ENCODE data around the gene ANXA2R.
A peak's percentile ranks its signal among the peaks of the same experiment; 100 is the strongest.

Gene ANXA2R

DNA sequence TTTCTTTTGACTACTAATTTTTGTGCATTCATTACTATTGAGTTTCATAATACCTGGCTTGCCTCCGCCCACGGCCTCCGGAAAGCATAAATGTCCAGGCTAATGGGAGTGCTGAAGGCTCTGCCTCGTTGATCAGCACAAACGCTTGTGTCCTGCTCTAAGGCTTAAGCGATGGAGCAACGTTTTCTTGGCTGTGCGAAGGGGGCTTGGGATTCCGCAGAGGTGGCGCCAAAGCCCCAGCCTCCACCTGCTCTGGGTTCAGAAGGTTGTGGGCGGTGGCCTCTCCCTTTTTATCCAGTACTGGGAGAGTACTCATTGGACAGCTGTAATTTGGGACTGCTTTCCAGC, 19.7 kb downstream of the ANXA2R start:
- Histone ChIP-seq H3K4me1 (ENCODE audit: control insufficient read depth, low read depth, low read length) (peaks cover 26% of the 10 kb centered on the region), H3K27ac (ENCODE audit: low read length) (no peak overlapping the region), H3K4me3 (ENCODE audit: low read length) (peak overlapping the region; percentile 43), H3K9me3 (ENCODE audit: control insufficient read depth, low read depth, low read length) (no peaks in the 10 kb centered on the region), H3K27me3 (ENCODE audit: control insufficient read depth, insufficient read depth, low read length) (peaks cover 97% of the 10 kb centered on the region), H3K9ac (ENCODE audit: low read length) (no peak overlapping the region), H3K36me3 (ENCODE audit: control insufficient read depth, low read depth, low read length) (no peaks in the 10 kb centered on the region)

DNA sequence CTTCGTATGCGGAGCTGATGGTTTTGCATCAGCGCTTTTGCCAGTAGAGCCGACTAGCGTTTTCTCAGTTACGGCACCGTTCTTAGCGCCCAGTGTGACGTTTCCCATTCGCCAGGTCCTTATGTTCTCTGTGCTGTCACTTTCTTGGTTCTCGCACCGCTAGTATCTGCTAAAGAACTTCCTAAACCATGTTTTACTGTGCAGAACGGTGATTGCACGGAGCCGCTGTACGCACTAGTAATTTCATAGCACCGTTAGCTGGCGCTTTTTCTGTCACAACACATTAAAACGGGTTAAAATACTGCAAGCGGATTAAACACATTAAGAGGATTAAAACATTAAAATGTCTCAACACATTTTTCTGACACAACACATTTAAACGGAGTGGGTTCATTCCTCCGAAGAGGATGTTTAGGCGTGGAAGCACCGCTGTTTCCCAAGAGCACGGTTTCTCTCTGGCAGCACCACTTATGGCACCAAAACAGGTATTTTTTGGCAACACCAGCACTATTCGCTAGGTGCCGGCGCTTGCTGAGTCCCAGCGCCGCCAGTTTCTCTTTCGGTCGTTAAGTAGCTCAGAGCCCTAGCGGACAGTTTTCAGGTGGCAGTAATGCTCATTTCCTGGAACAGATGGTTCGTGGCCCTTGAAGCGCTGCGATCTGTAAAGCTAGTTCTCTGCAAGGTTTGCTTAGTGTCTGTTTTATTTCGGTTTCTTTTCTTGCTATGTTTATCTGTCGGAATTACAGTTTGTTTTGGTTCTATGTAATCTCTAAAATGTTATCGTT, 20.3 kb downstream of the ANXA2R start:
- Histone ChIP-seq H3K4me1 (ENCODE audit: control insufficient read depth, low read depth, low read length) (peaks cover 32% of the 10 kb centered on the region), H3K36me3 (ENCODE audit: control insufficient read depth, low read depth, low read length) (no peaks in the 10 kb centered on the region), H3K4me3 (ENCODE audit: low read length) (peak overlapping the region; percentile 43), H3K9me3 (ENCODE audit: control insufficient read depth, low read depth, low read length) (no peaks in the 10 kb centered on the region), H3K27ac (ENCODE audit: low read length) (no peak overlapping the region), H3K9ac (ENCODE audit: low read length) (no peak overlapping the region), H3K27me3 (ENCODE audit: control insufficient read depth, insufficient read depth, low read length) (peaks cover 97% of the 10 kb centered on the region)

DNA sequence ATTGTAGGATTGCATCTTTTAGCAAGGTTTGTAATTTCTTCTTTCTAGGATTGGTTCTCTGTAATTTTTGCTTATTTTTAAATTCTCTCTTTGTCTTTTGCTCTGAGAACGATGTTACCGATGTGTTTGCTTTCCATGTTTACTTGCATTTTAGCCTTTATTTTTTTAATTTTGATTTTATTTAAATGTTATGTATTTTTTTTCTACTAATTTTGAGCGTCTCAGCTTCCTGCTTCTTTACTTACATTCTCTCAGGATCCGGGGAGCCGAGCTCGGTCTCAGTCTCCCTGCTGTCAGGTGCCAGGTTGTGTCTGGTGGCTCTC, 20.9 kb downstream of the ANXA2R start:
- Histone ChIP-seq H3K9ac (ENCODE audit: low read length) (no peak overlapping the region), H3K27me3 (ENCODE audit: control insufficient read depth, insufficient read depth, low read length) (peaks cover 95% of the 10 kb centered on the region), H3K36me3 (ENCODE audit: control insufficient read depth, low read depth, low read length) (no peaks in the 10 kb centered on the region), H3K4me3 (ENCODE audit: low read length) (peak overlapping the region; percentile 43), H3K27ac (ENCODE audit: low read length) (no peak overlapping the region), H3K9me3 (ENCODE audit: control insufficient read depth, low read depth, low read length) (no peaks in the 10 kb centered on the region), H3K4me1 (ENCODE audit: control insufficient read depth, low read depth, low read length) (peaks cover 33% of the 10 kb centered on the region)

DNA sequence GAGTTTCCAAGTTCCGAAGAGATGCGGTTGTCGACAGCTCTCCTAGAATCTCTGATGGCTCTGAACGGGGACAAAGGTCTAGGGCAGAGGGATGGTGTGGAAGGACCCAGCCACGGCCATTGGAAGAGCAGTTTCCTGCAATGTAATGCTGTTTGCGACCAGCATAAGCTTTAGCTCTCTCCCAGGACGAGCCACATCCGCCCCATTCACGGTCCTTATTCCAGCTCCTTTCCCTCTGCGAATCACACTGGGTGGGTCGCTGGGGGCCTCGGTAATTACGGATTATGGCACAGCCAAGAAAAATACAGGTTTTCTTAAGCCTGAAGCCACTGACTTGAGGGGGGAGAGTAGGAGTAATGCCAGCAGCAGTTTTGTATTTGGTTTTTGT, 22.7 kb downstream of the ANXA2R start:
- no peaks in the 10 kb centered on the region for H3K9me3 ChIP-seq (ENCODE audit: control insufficient read depth, low read depth, low read length)
- H3K4me1 ChIP-seq (ENCODE audit: control insufficient read depth, low read depth, low read length), result peaks cover 33% of the 10 kb centered on the region
- no peak overlapping the region for H3K27ac ChIP-seq (ENCODE audit: low read length)
- no peaks in the 10 kb centered on the region for H3K36me3 ChIP-seq (ENCODE audit: control insufficient read depth, low read depth, low read length)
- H3K27me3 ChIP-seq (ENCODE audit: control insufficient read depth, insufficient read depth, low read length), result peaks cover 83% of the 10 kb centered on the region
- H3K9ac ChIP-seq (ENCODE audit: low read length), result peak overlapping the region; percentile 21
- H3K4me3 ChIP-seq (ENCODE audit: low read length), result peak overlapping the region; percentile 81

DNA sequence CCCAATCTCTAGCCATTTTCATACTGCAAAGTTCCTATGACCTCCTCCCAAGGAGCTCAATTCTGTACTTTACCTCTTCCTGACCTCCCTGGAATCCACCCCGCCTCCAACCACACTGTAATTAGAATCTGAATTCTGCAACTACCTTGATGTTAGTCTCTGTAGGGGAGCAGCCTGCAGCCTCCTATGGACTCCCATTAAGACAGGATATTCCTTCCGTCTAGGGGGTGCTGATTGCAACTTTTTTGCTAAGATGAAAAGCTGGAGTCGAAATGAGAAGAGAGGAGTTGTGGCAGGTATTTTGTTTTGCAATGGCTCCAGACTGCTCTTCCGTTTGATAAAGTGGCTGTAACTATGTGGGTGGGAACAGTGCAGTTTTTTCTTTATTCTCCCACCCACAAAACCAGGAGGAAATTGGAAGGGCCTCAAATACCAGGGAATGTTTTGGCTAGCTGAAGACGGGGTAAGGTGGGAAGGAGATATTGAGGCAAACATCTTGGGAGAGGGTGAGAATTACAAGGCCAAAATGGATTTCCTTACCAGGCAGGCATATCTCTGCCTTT, 23.8 kb downstream of the ANXA2R start:
- no peak overlapping the region for H3K27ac ChIP-seq (ENCODE audit: low read length)

DNA sequence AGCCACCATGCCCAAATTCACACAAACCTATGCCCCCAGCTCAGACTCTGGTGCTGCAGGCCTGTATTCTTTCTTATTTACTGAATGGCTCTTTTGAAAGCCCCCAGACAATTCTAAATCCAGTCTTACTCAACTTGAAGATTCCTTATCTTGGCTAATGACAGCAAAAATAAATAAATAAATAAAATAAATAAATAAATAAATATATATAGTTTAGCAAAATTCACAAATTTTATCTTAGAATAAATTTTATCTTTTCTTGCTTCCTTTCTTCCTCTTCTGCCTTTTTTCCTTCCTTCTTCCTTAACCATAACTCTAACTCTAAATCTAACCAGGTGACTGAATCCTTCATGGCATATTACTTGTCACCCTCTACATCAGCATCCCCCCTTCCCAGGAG, 25.6 kb downstream of the ANXA2R start:
- peaks cover 80% of the 10 kb centered on the region for H3K27me3 ChIP-seq (ENCODE audit: control insufficient read depth, insufficient read depth, low read length)
- H3K27ac ChIP-seq (ENCODE audit: low read length), result no peak overlapping the region
- peaks cover 25% of the 10 kb centered on the region for H3K4me1 ChIP-seq (ENCODE audit: control insufficient read depth, low read depth, low read length)
- no peak overlapping the region for H3K9ac ChIP-seq (ENCODE audit: low read length)
- H3K36me3 ChIP-seq (ENCODE audit: control insufficient read depth, low read depth, low read length), result no peaks in the 10 kb centered on the region
- no peaks in the 10 kb centered on the region for H3K9me3 ChIP-seq (ENCODE audit: control insufficient read depth, low read depth, low read length)
- no peak overlapping the region for H3K4me3 ChIP-seq (ENCODE audit: low read length)

More for the DNA sequence above, 23.8 kb downstream of the ANXA2R start:
- H3K4me1 ChIP-seq (ENCODE audit: control insufficient read depth, low read depth, low read length), result peaks cover 33% of the 10 kb centered on the region
- no peaks in the 10 kb centered on the region for H3K9me3 ChIP-seq (ENCODE audit: control insufficient read depth, low read depth, low read length)
- no peak overlapping the region for H3K9ac ChIP-seq (ENCODE audit: low read length)
- H3K4me3 ChIP-seq (ENCODE audit: low read length), result peak overlapping the region; percentile 26
- peaks cover 80% of the 10 kb centered on the region for H3K27me3 ChIP-seq (ENCODE audit: control insufficient read depth, insufficient read depth, low read length)
- H3K36me3 ChIP-seq (ENCODE audit: control insufficient read depth, low read depth, low read length), result no peaks in the 10 kb centered on the region

DNA sequence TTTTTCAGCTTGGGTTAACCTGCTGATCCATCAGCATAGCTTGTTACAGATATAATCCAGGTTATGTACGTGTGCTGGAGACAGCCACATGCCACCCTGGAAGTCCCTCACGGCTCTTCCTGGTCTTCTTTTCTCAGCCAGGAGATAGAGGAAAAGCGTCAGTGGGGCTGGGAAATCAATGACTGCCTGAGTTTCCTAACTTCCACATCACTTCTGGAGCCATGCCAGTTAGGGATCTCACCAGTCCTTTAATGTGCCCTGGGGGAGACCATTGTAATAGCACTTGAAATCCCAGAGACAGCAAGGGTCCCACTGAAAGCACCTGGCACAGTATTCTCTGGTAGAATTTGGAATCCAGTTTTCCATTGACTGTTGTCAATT, 29.2 kb downstream of the ANXA2R start:
- peaks cover 61% of the 10 kb centered on the region for H3K27me3 ChIP-seq (ENCODE audit: control insufficient read depth, insufficient read depth, low read length)
- peaks cover 12% of the 10 kb centered on the region for H3K4me1 ChIP-seq (ENCODE audit: control insufficient read depth, low read depth, low read length)
- H3K27ac ChIP-seq (ENCODE audit: low read length), result no peak overlapping the region
- H3K9ac ChIP-seq (ENCODE audit: low read length), result no peak overlapping the region
- H3K4me3 ChIP-seq (ENCODE audit: low read length), result no peak overlapping the region
- no peaks in the 10 kb centered on the region for H3K9me3 ChIP-seq (ENCODE audit: control insufficient read depth, low read depth, low read length)
- H3K36me3 ChIP-seq (ENCODE audit: control insufficient read depth, low read depth, low read length), result no peaks in the 10 kb centered on the region

DNA sequence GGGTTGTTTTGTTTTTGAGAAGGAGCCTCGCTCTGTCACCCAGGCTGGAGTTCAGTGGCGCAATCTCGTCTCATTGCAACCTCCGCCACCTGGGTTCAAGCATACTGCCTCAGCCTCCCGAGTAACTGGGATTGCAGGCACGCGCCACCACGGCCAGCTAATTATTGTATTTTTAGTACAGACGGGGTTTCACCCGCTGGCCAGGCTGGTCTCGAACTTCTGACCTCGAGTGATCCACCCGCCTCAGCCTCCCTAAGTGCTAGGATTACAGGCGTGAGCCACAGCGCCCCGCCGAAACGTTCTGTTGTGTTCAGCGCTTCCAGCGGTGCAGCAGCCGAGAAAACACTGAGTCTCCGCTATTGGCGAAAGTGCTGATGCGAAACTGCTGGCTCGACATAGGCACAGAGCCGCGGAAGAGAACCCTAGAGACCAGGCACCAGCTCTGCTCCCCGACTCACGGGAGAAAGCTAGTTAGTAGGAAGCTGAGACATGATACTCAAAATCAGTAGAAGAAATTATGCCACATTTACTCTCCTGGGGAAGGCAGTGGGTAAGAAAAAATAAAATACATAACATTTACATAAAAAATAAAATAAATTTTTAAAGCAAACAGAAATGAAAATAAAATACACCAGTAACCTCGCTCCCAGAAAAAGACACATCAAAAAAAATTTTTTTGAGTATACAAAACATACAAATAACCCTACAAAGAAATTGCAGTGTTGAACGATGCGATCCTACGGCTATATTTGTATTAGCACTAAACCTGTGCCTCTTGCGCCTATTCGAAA, 31.6 kb downstream of the ANXA2R start:
- H3K4me3 ChIP-seq (ENCODE audit: low read length), result peak overlapping the region; percentile 58
- H3K27me3 ChIP-seq (ENCODE audit: control insufficient read depth, insufficient read depth, low read length), result peaks cover 41% of the 10 kb centered on the region
- no peaks in the 10 kb centered on the region for H3K4me1 ChIP-seq (ENCODE audit: control insufficient read depth, low read depth, low read length)
- H3K36me3 ChIP-seq (ENCODE audit: control insufficient read depth, low read depth, low read length), result no peaks in the 10 kb centered on the region
- H3K9ac ChIP-seq (ENCODE audit: low read length), result no peak overlapping the region
- no peak overlapping the region for H3K27ac ChIP-seq (ENCODE audit: low read length)
- no peaks in the 10 kb centered on the region for H3K9me3 ChIP-seq (ENCODE audit: control insufficient read depth, low read depth, low read length)

DNA sequence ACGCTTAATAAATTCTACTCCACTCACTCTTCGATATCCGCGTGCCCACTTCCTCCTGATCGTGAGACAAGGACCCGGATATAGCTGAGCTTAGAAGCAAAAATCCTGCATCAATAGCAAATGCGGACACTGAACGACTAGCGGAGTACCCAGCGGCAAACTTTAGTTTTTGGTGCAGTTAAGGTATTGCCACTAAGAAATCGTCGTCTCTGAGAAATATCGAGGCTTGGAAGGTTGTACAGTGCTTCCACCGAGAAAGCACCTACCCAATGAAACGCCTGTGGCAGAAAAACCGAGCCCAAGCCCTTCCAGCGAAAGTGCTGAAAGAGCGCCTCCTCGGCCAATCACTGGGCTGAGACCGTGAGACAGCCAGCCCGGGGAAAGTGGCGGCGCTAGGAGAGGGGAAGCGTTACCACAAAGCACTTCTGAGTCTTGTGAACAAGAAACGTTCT, 32.2 kb downstream of the ANXA2R start:
- Histone ChIP-seq H3K9ac (ENCODE audit: low read length) (no peak overlapping the region), H3K4me3 (ENCODE audit: low read length) (peak overlapping the region; percentile 58), H3K4me1 (ENCODE audit: control insufficient read depth, low read depth, low read length) (no peaks in the 10 kb centered on the region), H3K9me3 (ENCODE audit: control insufficient read depth, low read depth, low read length) (no peaks in the 10 kb centered on the region), H3K27me3 (ENCODE audit: control insufficient read depth, insufficient read depth, low read length) (peaks cover 41% of the 10 kb centered on the region), H3K27ac (ENCODE audit: low read length) (no peak overlapping the region), H3K36me3 (ENCODE audit: control insufficient read depth, low read depth, low read length) (no peaks in the 10 kb centered on the region)

DNA sequence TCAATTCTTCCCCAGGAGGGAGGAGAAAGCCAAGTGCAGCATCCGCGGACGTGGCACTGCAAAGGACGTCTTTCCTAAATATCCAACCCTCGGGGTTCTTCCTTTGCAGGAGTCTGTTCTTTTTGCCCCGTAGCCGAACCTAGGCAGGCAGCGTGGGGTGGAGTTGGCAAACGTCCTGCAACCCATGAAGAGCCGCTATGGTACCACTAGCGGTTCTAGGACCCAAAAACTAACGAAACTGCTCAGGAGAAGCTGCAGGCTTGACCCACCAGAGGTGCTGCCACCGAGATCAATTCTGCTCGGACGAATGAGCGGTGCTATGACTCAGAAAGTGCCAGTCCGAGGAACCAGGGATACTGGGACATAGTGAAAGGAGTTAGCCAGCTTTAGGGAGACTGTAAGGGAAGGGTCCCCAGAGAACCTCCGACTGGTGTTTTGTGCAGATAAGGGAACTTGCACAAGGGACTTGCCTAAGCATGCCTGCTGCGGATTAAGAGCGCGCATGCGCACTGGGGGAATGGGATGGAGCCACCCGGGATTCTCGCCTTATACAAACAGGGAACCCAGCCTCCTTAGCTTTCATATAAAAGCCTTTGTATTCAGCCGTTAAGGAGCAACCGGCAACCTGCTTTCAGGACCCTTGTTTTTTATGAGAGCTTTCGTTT, 32.7 kb downstream of the ANXA2R start:
- H3K27me3 ChIP-seq (ENCODE audit: control insufficient read depth, insufficient read depth, low read length), result peaks cover 41% of the 10 kb centered on the region
- H3K9me3 ChIP-seq (ENCODE audit: control insufficient read depth, low read depth, low read length), result no peaks in the 10 kb centered on the region
- peak overlapping the region; percentile 58 for H3K4me3 ChIP-seq (ENCODE audit: low read length)
- H3K36me3 ChIP-seq (ENCODE audit: control insufficient read depth, low read depth, low read length), result no peaks in the 10 kb centered on the region
- no peaks in the 10 kb centered on the region for H3K4me1 ChIP-seq (ENCODE audit: control insufficient read depth, low read depth, low read length)
- H3K9ac ChIP-seq (ENCODE audit: low read length), result no peak overlapping the region
- no peak overlapping the region for H3K27ac ChIP-seq (ENCODE audit: low read length)

DNA sequence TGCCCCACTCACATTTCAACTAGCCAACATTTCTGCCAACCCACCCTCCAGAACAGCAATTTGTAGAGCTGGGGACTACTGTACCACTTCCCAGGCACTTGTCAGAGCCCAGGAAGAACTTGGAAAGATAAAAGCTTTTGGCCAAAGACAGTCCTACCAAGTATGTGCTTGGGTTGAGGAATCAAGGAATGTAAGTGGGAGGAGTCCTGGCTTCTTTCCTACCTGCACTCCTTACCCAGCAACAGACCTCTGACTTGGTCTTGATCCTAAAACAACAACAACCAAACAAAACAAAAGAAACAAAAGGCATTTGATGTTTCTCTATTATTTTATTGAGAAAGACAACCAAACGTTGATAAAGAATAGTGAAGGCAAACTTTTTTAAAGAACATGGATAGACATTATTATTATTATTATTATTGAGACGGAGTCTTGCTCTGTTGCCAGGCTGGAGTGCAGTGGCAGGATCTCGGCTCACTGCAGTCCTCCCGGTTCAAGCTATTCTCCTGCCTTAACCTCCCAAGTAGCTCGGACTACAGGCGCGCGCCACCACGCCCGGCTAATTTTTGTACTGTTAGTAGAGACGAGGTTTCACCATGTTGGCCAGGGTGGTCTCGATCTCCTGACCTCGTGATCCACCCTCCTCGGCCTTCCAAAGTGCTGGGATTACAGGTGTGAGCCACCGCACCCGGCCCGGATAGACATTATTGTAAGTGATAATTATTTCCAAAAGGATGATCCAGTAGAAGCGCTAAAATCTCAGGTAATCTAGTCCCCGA, 33.5 kb downstream of the ANXA2R start:
- Histone ChIP-seq H3K27me3 (ENCODE audit: control insufficient read depth, insufficient read depth, low read length) (peaks cover 42% of the 10 kb centered on the region), H3K36me3 (ENCODE audit: control insufficient read depth, low read depth, low read length) (no peaks in the 10 kb centered on the region), H3K27ac (ENCODE audit: low read length) (no peak overlapping the region), H3K4me1 (ENCODE audit: control insufficient read depth, low read depth, low read length) (no peaks in the 10 kb centered on the region), H3K9ac (ENCODE audit: low read length) (no peak overlapping the region), H3K9me3 (ENCODE audit: control insufficient read depth, low read depth, low read length) (no peaks in the 10 kb centered on the region), H3K4me3 (ENCODE audit: low read length) (peak overlapping the region; percentile 58)
